ENCODE results near the gene HCFC1. TPM values are rescaled to one million over a fixed set of nuclear protein-coding genes. Genes with fewer than 3 reads are reported as not detected.

The HCFC1 gene
- total RNA-seq, 1 donor from 2014 or later = 61.2 TPM

DNA sequence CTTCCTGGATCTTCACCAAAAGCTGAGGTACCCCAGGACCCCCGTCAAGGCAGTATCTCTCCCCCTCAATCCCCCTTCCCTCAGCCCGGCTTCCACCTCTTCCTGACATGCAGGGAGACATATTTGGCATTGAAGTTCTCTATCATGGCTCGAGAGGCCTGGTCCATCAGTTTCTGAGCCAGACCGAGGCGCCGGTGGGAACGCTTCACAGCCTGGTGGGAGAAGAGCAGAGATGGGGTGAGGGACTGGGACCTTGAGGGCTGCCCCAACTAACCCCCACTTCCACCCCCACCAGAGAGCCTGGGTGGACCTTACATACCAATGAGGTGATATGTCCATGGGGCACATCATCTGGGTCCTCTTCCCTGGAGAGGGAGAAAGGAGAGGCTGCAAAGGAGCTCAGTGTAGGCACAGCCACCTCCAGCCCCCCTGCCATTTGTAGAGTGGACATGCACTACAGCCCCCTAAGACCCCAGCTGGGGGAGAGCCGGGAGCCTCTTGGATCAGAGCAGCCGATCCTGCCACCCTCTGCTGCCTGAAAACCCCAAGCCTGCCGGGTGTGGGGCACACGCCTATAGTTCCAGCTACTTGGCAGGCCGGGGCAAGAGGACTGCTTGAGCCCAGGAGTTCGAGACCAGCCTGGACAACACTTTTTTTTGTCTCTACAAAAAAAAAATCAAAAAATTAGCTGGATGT, 39.2 kb downstream of the HCFC1 start:
- Histone ChIP-seq H4K20me1 (ENCODE audit: insufficient read depth, low read length) (peaks cover 13% of the 10 kb centered on the region), H3K4me3 (ENCODE audit: insufficient read depth, low read depth, low read length) (no peak overlapping the region), H3K27ac (ENCODE audit: low read depth, low read length) (no peak overlapping the region), H3K27me3 (ENCODE audit: insufficient read depth, low read length) (no peaks in the 10 kb centered on the region), H2AFZ (ENCODE audit: low read depth, low read length) (no peak overlapping the region), H3K79me2 (ENCODE audit: insufficient read depth, low read length) (peaks cover 34% of the 10 kb centered on the region), H3K4me2 (ENCODE audit: low read length) (no peak overlapping the region), H3K36me3 (ENCODE audit: insufficient read depth, low read length) (peaks cover 4% of the 10 kb centered on the region), H3K4me1 (ENCODE audit: insufficient read depth, low read length) (peaks cover 8% of the 10 kb centered on the region), H3K9ac (ENCODE audit: low read length) (no peak overlapping the region), H3K9me3 (ENCODE audit: insufficient read depth, low read depth, low read length) (no peaks in the 10 kb centered on the region)
- DNase-seq (ENCODE audit: low read depth) (no peak), FAIRE-seq (no peak)
- H3K36me3 Mint-ChIP-seq (ENCODE audit: low read depth, unreplicated experiment) = no peaks in the 10 kb centered on the region
- no peak overlapping the region for H3K27ac Mint-ChIP-seq (ENCODE audit: unreplicated experiment)
- no peaks in the 10 kb centered on the region for H3K9me3 Mint-ChIP-seq (ENCODE audit: unreplicated experiment)
- TF ChIP-seq CTCF (IDR thresholded peaks at IDR 0.05; ENCODE audit: insufficient read depth, low read depth, low read length) (no peak), EZH2 (IDR thresholded peaks at IDR 0.05; ENCODE audit: insufficient read depth, low read length) (no peak)
- no peaks in the 10 kb centered on the region for H3K4me1 Mint-ChIP-seq (ENCODE audit: low read depth, unreplicated experiment)
- H3K4me3 Mint-ChIP-seq (ENCODE audit: unreplicated experiment) = no peak overlapping the region
- no peaks in the 10 kb centered on the region for H3K27me3 Mint-ChIP-seq (ENCODE audit: low read depth, unreplicated experiment)

DNA sequence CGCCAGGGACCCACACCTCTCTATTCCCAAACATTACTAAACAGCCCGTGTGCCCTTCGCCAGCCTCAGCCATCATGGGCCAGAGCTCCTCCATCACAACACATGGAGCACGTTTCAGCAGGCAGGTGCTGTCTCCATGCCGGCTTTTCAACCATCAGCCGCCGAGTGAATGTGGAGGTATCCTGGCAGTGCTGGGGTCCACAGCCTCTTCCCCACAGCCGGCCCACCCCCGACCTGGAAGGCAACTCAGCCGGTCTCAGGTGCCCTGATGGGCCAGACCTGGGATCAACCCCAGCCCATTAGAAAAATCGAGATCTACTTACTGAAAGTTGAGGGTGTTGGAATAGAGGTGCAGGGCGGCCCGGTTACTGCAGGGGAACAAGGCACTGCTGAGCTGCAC, 39.9 kb downstream of the HCFC1 start:
- H4K20me1 ChIP-seq (ENCODE audit: insufficient read depth, low read length) = peaks cover 13% of the 10 kb centered on the region
- peaks cover 12% of the 10 kb centered on the region for H3K4me1 ChIP-seq (ENCODE audit: insufficient read depth, low read length)
- FAIRE-seq (no peak), DNase-seq (ENCODE audit: low read depth) (no peak)
- no peak overlapping the region for H3K27ac ChIP-seq (ENCODE audit: low read depth, low read length)
- TF ChIP-seq EZH2 (IDR thresholded peaks at IDR 0.05; ENCODE audit: insufficient read depth, low read length) (no peak), CTCF (IDR thresholded peaks at IDR 0.05; ENCODE audit: insufficient read depth, low read depth, low read length) (no peak)
- peaks cover 34% of the 10 kb centered on the region for H3K79me2 ChIP-seq (ENCODE audit: insufficient read depth, low read length)
- H3K36me3 Mint-ChIP-seq (ENCODE audit: low read depth, unreplicated experiment) = no peaks in the 10 kb centered on the region
- no peaks in the 10 kb centered on the region for H3K4me1 Mint-ChIP-seq (ENCODE audit: low read depth, unreplicated experiment)
- H2AFZ ChIP-seq (ENCODE audit: low read depth, low read length) = no peak overlapping the region
- H3K9ac ChIP-seq (ENCODE audit: low read length) = no peak overlapping the region
- no peaks in the 10 kb centered on the region for H3K9me3 ChIP-seq (ENCODE audit: insufficient read depth, low read depth, low read length)
- H3K36me3 ChIP-seq (ENCODE audit: insufficient read depth, low read length) = peaks cover 4% of the 10 kb centered on the region
- H3K4me3 ChIP-seq (ENCODE audit: insufficient read depth, low read depth, low read length) = no peak overlapping the region
- no peaks in the 10 kb centered on the region for H3K27me3 Mint-ChIP-seq (ENCODE audit: low read depth, unreplicated experiment)
- H3K27ac Mint-ChIP-seq (ENCODE audit: unreplicated experiment) = no peak overlapping the region
- no peaks in the 10 kb centered on the region for H3K27me3 ChIP-seq (ENCODE audit: insufficient read depth, low read length)
- no peak overlapping the region for H3K4me2 ChIP-seq (ENCODE audit: low read length)
- H3K9me3 Mint-ChIP-seq (ENCODE audit: unreplicated experiment) = no peaks in the 10 kb centered on the region
- H3K4me3 Mint-ChIP-seq (ENCODE audit: unreplicated experiment) = peak overlapping the region; percentile 40

DNA sequence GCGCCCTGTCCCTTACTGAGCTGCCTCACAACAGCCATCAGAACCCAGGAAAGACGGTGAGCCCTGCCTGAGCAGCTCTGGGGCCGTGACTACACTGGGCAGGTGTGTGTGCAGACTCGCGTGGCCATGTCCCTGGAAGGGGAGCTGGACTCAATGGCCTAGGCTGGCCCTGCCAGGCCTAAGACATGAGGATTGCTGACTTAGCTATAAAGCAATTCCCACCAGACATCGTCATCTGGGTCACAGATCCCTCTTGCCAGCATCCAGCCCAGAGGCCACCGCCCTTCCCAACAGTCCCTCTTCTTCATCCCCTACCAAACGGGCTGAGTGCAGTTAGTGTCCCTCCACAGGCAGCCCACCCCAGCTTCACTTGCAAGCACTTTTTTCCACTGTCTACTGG, 40.5 kb downstream of the HCFC1 start:
- DNase-seq (ENCODE audit: low read depth) (no peak), FAIRE-seq (no peak)
- TF ChIP-seq CTCF (IDR thresholded peaks at IDR 0.05; ENCODE audit: insufficient read depth, low read depth, low read length) = no peak
- no peak for TF ChIP-seq EZH2 (IDR thresholded peaks at IDR 0.05; ENCODE audit: insufficient read depth, low read length)
- Mint-ChIP-seq H3K4me1 (ENCODE audit: low read depth, unreplicated experiment) (no peaks in the 10 kb centered on the region), H3K9me3 (ENCODE audit: unreplicated experiment) (no peaks in the 10 kb centered on the region), H3K27me3 (ENCODE audit: low read depth, unreplicated experiment) (no peaks in the 10 kb centered on the region), H3K36me3 (ENCODE audit: low read depth, unreplicated experiment) (no peaks in the 10 kb centered on the region), H3K4me3 (ENCODE audit: unreplicated experiment) (no peak overlapping the region), H3K27ac (ENCODE audit: unreplicated experiment) (no peak overlapping the region)
- peaks cover 12% of the 10 kb centered on the region for H3K4me1 ChIP-seq (ENCODE audit: insufficient read depth, low read length)
- H3K4me3 ChIP-seq (ENCODE audit: insufficient read depth, low read depth, low read length) = no peak overlapping the region
- no peaks in the 10 kb centered on the region for H3K9me3 ChIP-seq (ENCODE audit: insufficient read depth, low read depth, low read length)
- peaks cover 13% of the 10 kb centered on the region for H4K20me1 ChIP-seq (ENCODE audit: insufficient read depth, low read length)
- peaks cover 4% of the 10 kb centered on the region for H3K36me3 ChIP-seq (ENCODE audit: insufficient read depth, low read length)
- H3K27ac ChIP-seq (ENCODE audit: low read depth, low read length) = no peak overlapping the region
- no peak overlapping the region for H3K9ac ChIP-seq (ENCODE audit: low read length)
- no peak overlapping the region for H3K4me2 ChIP-seq (ENCODE audit: low read length)
- H3K79me2 ChIP-seq (ENCODE audit: insufficient read depth, low read length) = peaks cover 34% of the 10 kb centered on the region
- no peak overlapping the region for H2AFZ ChIP-seq (ENCODE audit: low read depth, low read length)
- no peaks in the 10 kb centered on the region for H3K27me3 ChIP-seq (ENCODE audit: insufficient read depth, low read length)
